ENCODE measurements around the gene LDLRAD4.
A peak's percentile ranks its signal among the peaks of the same experiment; 100 is the strongest.

Gene LDLRAD4

DNA sequence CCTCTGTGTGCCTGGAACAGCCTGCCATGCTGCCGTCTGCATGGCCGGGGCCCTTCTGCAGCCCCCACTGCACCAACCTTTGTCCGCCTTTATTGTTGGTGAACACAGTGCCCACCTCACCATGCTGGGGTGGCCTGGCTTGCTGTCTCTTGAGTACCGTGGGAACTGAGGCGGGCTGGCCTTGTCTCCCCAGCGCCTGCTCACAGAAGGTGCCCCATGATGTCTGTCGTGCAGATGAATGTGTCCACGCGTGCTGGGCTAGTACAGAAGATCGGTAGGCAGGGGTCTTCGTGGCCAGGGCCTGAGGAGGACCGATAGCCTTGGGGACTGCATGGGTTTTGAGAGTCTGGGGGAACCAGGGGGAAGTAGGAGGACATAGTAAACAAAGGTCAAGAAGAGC lies 242.4 kb downstream of the LDLRAD4 start:
- H3K4me2 ChIP-seq (ENCODE audit: insufficient read depth, low read length, poor library complexity, severe bottlenecking) = no peak overlapping the region
- H2BK12ac ChIP-seq (ENCODE audit: low read length) = no peak overlapping the region
- no peak for DNase-seq (ENCODE audit: low spot score)
- H3K79me1 ChIP-seq (ENCODE audit: low read depth, low read length) = no peaks in the 10 kb centered on the region
- H2BK120ac ChIP-seq (ENCODE audit: low read depth, low read length) = no peak overlapping the region
- H2BK5ac ChIP-seq (ENCODE audit: low read length) = no peak overlapping the region
- H3K36me3 ChIP-seq (replicated peaks in 1 of 2; ENCODE audit: control insufficient read depth in 2 of 2, insufficient read depth in 2 of 2, low read length in 2 of 2) = no peaks in the 10 kb centered on the region
- no CpG with 5 or more reads among the region's 12 CpGs for WGBS, 2 donors (ENCODE audit: extremely low coverage in 2 of 2, insufficient read length in 2 of 2, insufficient replicate concordance in 1 of 2)
- no peak overlapping the region for H3K27ac ChIP-seq (replicated peaks; ENCODE audit: low read length)
- no peak overlapping the region for H3K4ac ChIP-seq (ENCODE audit: low read length)
- H3K14ac ChIP-seq (ENCODE audit: low read length) = peak overlapping the region; percentile 90
- H3K4me3 ChIP-seq (ENCODE audit: low read length in 2 of 2) = no peak overlapping the region
- H3K23ac ChIP-seq (ENCODE audit: low read depth, low read length, poor library complexity) = peak overlapping the region; percentile 13
- H2AK5ac ChIP-seq (ENCODE audit: low read depth, low read length) = no peak overlapping the region
- H3K18ac ChIP-seq (ENCODE audit: low read length) = peak overlapping the region; percentile 59
- H4K91ac ChIP-seq (ENCODE audit: low read depth, low read length, poor library complexity) = no peak overlapping the region
- H3K4me1 ChIP-seq (ENCODE audit: control insufficient read depth in 2 of 2, insufficient read depth in 1 of 2, low read depth in 1 of 2, low read length in 2 of 2) = no peaks in the 10 kb centered on the region
- no peaks in the 10 kb centered on the region for H3K27me3 ChIP-seq (ENCODE audit: control insufficient read depth in 3 of 3, insufficient read depth in 3 of 3, low read depth in 1 of 3, low read length in 3 of 3)
- H3K9ac ChIP-seq (ENCODE audit: low read depth, low read length, poor library complexity) = peak overlapping the region; percentile 12
- H4K8ac ChIP-seq (ENCODE audit: low read depth, low read length) = no peak overlapping the region
- H2AFZ ChIP-seq (ENCODE audit: low read length) = no peak overlapping the region
- no peak overlapping the region for H2BK15ac ChIP-seq (ENCODE audit: low read length)
- no peaks in the 10 kb centered on the region for H3K9me3 ChIP-seq (replicated peaks in 1 of 2; ENCODE audit: control insufficient read depth in 2 of 2, insufficient read depth in 1 of 2, low read depth in 1 of 2, low read length in 2 of 2)

DNA sequence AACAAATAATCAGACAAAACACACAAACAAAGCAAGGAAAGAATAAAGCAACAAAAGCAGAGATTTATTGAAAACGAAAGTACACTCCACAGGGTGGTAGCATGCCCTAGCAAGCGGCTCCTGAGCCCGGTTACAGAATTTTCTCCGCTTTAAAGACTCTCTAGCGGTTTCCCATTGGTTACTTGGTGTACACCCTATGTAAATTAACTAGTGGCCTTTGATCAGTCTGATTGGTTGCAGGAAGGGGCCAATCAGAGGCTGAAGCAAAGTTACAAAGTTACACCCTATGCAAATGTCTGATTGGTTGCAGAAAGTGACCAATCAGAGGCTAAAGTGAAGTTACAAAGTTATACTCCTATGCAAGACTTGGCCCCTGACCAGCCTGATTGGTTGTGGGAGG lies 242.9 kb downstream of the LDLRAD4 start:
- no peak overlapping the region for H2BK120ac ChIP-seq (ENCODE audit: low read depth, low read length)
- no CpG with 5 or more reads among the region's 5 CpGs for WGBS, 2 donors (ENCODE audit: extremely low coverage in 2 of 2, insufficient read length in 2 of 2, insufficient replicate concordance in 1 of 2)

DNA sequence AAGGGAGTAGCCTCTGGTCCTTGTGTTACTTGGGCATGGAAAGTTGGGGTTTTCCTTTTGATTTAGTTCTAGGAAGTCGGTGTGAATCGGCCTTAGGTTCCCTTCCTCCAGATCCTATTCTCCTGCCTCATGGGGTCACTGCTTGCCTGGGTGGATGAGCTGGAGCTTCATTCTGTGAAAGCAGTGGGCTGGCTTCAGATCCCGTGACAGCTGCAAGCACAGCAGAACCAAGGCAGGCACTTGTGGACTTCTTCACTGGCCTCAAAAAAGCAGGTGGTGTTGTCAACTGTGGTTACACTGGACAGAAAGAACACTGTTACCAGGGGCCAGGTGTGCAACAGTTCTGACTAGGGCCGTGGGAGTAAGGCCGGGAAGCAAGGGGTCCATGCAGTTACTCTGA lies 243.4 kb downstream of the LDLRAD4 start:
- DNase-seq (ENCODE audit: low spot score) = no peak
- no CpG with 5 or more reads among the region's 5 CpGs for WGBS, 2 donors (ENCODE audit: extremely low coverage in 2 of 2, insufficient read length in 2 of 2, insufficient replicate concordance in 1 of 2)
- no peak overlapping the region for H2BK12ac ChIP-seq (ENCODE audit: low read length)

More for the DNA sequence above, 242.9 kb downstream of the LDLRAD4 start:
- Histone ChIP-seq H2BK5ac (ENCODE audit: low read length) (no peak overlapping the region), H3K27me3 (ENCODE audit: control insufficient read depth in 3 of 3, insufficient read depth in 3 of 3, low read depth in 1 of 3, low read length in 3 of 3) (no peaks in the 10 kb centered on the region), H3K9me3 (replicated peaks in 1 of 2; ENCODE audit: control insufficient read depth in 2 of 2, insufficient read depth in 1 of 2, low read depth in 1 of 2, low read length in 2 of 2) (no peaks in the 10 kb centered on the region), H3K4me1 (ENCODE audit: control insufficient read depth in 2 of 2, insufficient read depth in 1 of 2, low read depth in 1 of 2, low read length in 2 of 2) (no peaks in the 10 kb centered on the region), H4K91ac (ENCODE audit: low read depth, low read length, poor library complexity) (no peak overlapping the region), H3K4ac (ENCODE audit: low read length) (no peak overlapping the region), H2AK5ac (ENCODE audit: low read depth, low read length) (no peak overlapping the region), H2BK15ac (ENCODE audit: low read length) (no peak overlapping the region), H3K4me3 (ENCODE audit: low read length in 2 of 2) (no peak overlapping the region), H2AFZ (ENCODE audit: low read length) (no peak overlapping the region), H3K27ac (replicated peaks; ENCODE audit: low read length) (no peak overlapping the region), H3K18ac (ENCODE audit: low read length) (no peak overlapping the region), H3K4me2 (ENCODE audit: insufficient read depth, low read length, poor library complexity, severe bottlenecking) (no peak overlapping the region), H4K8ac (ENCODE audit: low read depth, low read length) (no peak overlapping the region), H3K14ac (ENCODE audit: low read length) (no peak overlapping the region), H3K9ac (ENCODE audit: low read depth, low read length, poor library complexity) (no peak overlapping the region), H2BK12ac (ENCODE audit: low read length) (no peak overlapping the region), H3K36me3 (replicated peaks in 1 of 2; ENCODE audit: control insufficient read depth in 2 of 2, insufficient read depth in 2 of 2, low read length in 2 of 2) (no peaks in the 10 kb centered on the region), H3K23ac (ENCODE audit: low read depth, low read length, poor library complexity) (no peak overlapping the region), H3K79me1 (ENCODE audit: low read depth, low read length) (no peaks in the 10 kb centered on the region)
- DNase-seq (ENCODE audit: low spot score) = no peak

DNA sequence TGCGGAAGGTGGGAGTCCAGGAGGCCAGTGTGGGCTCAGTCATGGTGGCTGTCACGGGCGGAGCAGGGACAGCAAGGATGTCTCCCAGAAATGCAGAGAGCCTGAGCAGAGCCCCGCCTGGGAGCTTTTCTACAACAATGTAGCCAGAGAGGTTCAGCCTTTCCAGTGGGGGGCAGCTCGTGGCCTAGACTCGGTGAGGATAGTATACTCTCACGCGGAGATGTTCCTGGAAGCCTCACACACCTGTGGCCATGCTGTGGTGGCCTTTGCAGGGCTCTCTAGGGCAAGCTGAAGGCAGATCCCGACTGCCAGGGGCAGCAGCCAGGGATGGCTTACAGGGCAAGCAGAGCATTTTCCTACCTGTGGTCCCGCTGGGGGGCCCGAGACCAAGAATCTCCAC lies 244.1 kb downstream of the LDLRAD4 start:
- Histone ChIP-seq H2BK12ac (ENCODE audit: low read length) (no peak overlapping the region), H3K9ac (ENCODE audit: low read depth, low read length, poor library complexity) (no peak overlapping the region), H3K23ac (ENCODE audit: low read depth, low read length, poor library complexity) (no peak overlapping the region), H3K4ac (ENCODE audit: low read length) (no peak overlapping the region), H3K27me3 (ENCODE audit: control insufficient read depth in 3 of 3, insufficient read depth in 3 of 3, low read depth in 1 of 3, low read length in 3 of 3) (no peaks in the 10 kb centered on the region), H3K4me2 (ENCODE audit: insufficient read depth, low read length, poor library complexity, severe bottlenecking) (no peak overlapping the region), H3K9me3 (replicated peaks in 1 of 2; ENCODE audit: control insufficient read depth in 2 of 2, insufficient read depth in 1 of 2, low read depth in 1 of 2, low read length in 2 of 2) (no peaks in the 10 kb centered on the region), H4K8ac (ENCODE audit: low read depth, low read length) (no peak overlapping the region), H2BK15ac (ENCODE audit: low read length) (no peak overlapping the region), H2BK5ac (ENCODE audit: low read length) (no peak overlapping the region), H3K27ac (replicated peaks; ENCODE audit: low read length) (no peak overlapping the region), H4K91ac (ENCODE audit: low read depth, low read length, poor library complexity) (no peak overlapping the region), H2AFZ (ENCODE audit: low read length) (no peak overlapping the region), H2BK120ac (ENCODE audit: low read depth, low read length) (no peak overlapping the region), H3K79me1 (ENCODE audit: low read depth, low read length) (no peaks in the 10 kb centered on the region), H2AK5ac (ENCODE audit: low read depth, low read length) (no peak overlapping the region), H3K14ac (ENCODE audit: low read length) (no peak overlapping the region), H3K36me3 (replicated peaks in 1 of 2; ENCODE audit: control insufficient read depth in 2 of 2, insufficient read depth in 2 of 2, low read length in 2 of 2) (no peaks in the 10 kb centered on the region), H3K4me1 (ENCODE audit: control insufficient read depth in 2 of 2, insufficient read depth in 1 of 2, low read depth in 1 of 2, low read length in 2 of 2) (no peaks in the 10 kb centered on the region), H3K4me3 (ENCODE audit: low read length in 2 of 2) (no peak overlapping the region), H3K18ac (ENCODE audit: low read length) (no peak overlapping the region)
- no CpG with 5 or more reads among the region's 11 CpGs for WGBS, 2 donors (ENCODE audit: extremely low coverage in 2 of 2, insufficient read length in 2 of 2, insufficient replicate concordance in 1 of 2)
- DNase-seq (ENCODE audit: low spot score) = no peak

More for the DNA sequence above, 243.4 kb downstream of the LDLRAD4 start:
- no peak overlapping the region for H3K27ac ChIP-seq (replicated peaks; ENCODE audit: low read length)
- no peak overlapping the region for H3K4me2 ChIP-seq (ENCODE audit: insufficient read depth, low read length, poor library complexity, severe bottlenecking)
- H3K27me3 ChIP-seq (ENCODE audit: control insufficient read depth in 3 of 3, insufficient read depth in 3 of 3, low read depth in 1 of 3, low read length in 3 of 3) = no peaks in the 10 kb centered on the region
- H3K79me1 ChIP-seq (ENCODE audit: low read depth, low read length) = no peaks in the 10 kb centered on the region
- H3K36me3 ChIP-seq (replicated peaks in 1 of 2; ENCODE audit: control insufficient read depth in 2 of 2, insufficient read depth in 2 of 2, low read length in 2 of 2) = no peaks in the 10 kb centered on the region
- H2BK120ac ChIP-seq (ENCODE audit: low read depth, low read length) = no peak overlapping the region
- H3K4ac ChIP-seq (ENCODE audit: low read length) = no peak overlapping the region
- H3K9ac ChIP-seq (ENCODE audit: low read depth, low read length, poor library complexity) = no peak overlapping the region
- H2BK15ac ChIP-seq (ENCODE audit: low read length) = no peak overlapping the region
- H2AK5ac ChIP-seq (ENCODE audit: low read depth, low read length) = peak overlapping the region; percentile 67
- H2BK5ac ChIP-seq (ENCODE audit: low read length) = no peak overlapping the region
- H3K14ac ChIP-seq (ENCODE audit: low read length) = no peak overlapping the region
- H3K23ac ChIP-seq (ENCODE audit: low read depth, low read length, poor library complexity) = no peak overlapping the region
- no peak overlapping the region for H3K18ac ChIP-seq (ENCODE audit: low read length)
- no peak overlapping the region for H4K8ac ChIP-seq (ENCODE audit: low read depth, low read length)
- H3K4me1 ChIP-seq (ENCODE audit: control insufficient read depth in 2 of 2, insufficient read depth in 1 of 2, low read depth in 1 of 2, low read length in 2 of 2) = no peaks in the 10 kb centered on the region
- no peaks in the 10 kb centered on the region for H3K9me3 ChIP-seq (replicated peaks in 1 of 2; ENCODE audit: control insufficient read depth in 2 of 2, insufficient read depth in 1 of 2, low read depth in 1 of 2, low read length in 2 of 2)
- H4K91ac ChIP-seq (ENCODE audit: low read depth, low read length, poor library complexity) = no peak overlapping the region
- H3K4me3 ChIP-seq (ENCODE audit: low read length in 2 of 2) = no peak overlapping the region
- no peak overlapping the region for H2AFZ ChIP-seq (ENCODE audit: low read length)
